Inflammatory macrophage treated with lipopolysaccharide for 4 hours (primary cell): Measurements from ENCODE around the gene DSCAML1.

ENCODE experiments used
- DNase-seq: peaks from one replicate; pipeline ENCODE4 v3.0.0-alpha.2; 2020

Gene DSCAML1

GRCh38 chr11:117654281-117655255, 142.4 kb downstream of the DSCAML1 start:
- DNase-seq: no peak

- DNase-seq: no peak
Measured at GRCh38 chr11:117652521-117652920, 144.5 kb downstream of the DSCAML1 start.

GRCh38 chr11:117649296-117650055, 147.5 kb downstream of the DSCAML1 start:
- DNase-seq: no peak

- no peak for DNase-seq
Measured at GRCh38 chr11:117647872-117648271, 149.1 kb downstream of the DSCAML1 start.

GRCh38 chr11:117647207-117647606, 149.8 kb downstream of the DSCAML1 start:
- DNase-seq: no peak

- DNase-seq: no peak
Measured at GRCh38 chr11:117646411-117646810, 150.6 kb downstream of the DSCAML1 start.

- DNase-seq: no peak
Measured at GRCh38 chr11:117644403-117645155, 152.4 kb downstream of the DSCAML1 start.

- DNase-seq: no peak
Measured at GRCh38 chr11:117643606-117644300, 153.3 kb downstream of the DSCAML1 start.

GRCh38 chr11:117642835-117643234, 154.2 kb downstream of the DSCAML1 start:
- DNase-seq: no peak

- DNase-seq: no peak
Measured at GRCh38 chr11:117642396-117642795, 154.6 kb downstream of the DSCAML1 start.

GRCh38 chr11:117641008-117641915, 155.8 kb downstream of the DSCAML1 start:
- no peak for DNase-seq

- DNase-seq: no peak
Measured at GRCh38 chr11:117640041-117640440, 157.0 kb downstream of the DSCAML1 start.

- no peak for DNase-seq
Measured at GRCh38 chr11:117639601-117640000, 157.4 kb downstream of the DSCAML1 start.

GRCh38 chr11:117638911-117639543, 158.0 kb downstream of the DSCAML1 start:
- no peak for DNase-seq

- DNase-seq: no peak
Measured at GRCh38 chr11:117634756-117635603, 162.0 kb downstream of the DSCAML1 start.

- no peak for DNase-seq
Measured at GRCh38 chr11:117633976-117634755, 162.8 kb downstream of the DSCAML1 start.

- DNase-seq: no peak
Measured at GRCh38 chr11:117633186-117633754, 163.7 kb downstream of the DSCAML1 start.

GRCh38 chr11:117632306-117632705, 164.7 kb downstream of the DSCAML1 start:
- no peak for DNase-seq
